GM18951 (cell line): ENCODE measurements around the gene AGBL3.
A peak's percentile ranks its signal among the peaks of the same experiment; 100 is the strongest.

Experiments used
- POLR2A ChIP-seq: IDR thresholded peaks from 4 replicates; pipeline ENCODE4 v1.6.1; 2011; ENCODE audit warnings: mild to moderate bottlenecking; ENCODE audit not compliant: insufficient read length, insufficient read depth; ENCODE audit errors: extremely low read depth
- in situ Hi-C: fragments of 300-500 bp; cut with MboI; formaldehyde crosslinking; loops from one replicate; pipeline ENCODE4 v1.12.0; 2022; ENCODE audit warnings: low sequenced_read_pairs, mixed read lengths, inconsistent platforms; ENCODE audit not compliant: unreplicated experiment

Gene AGBL3

GRCh38 chr7:135170274-135170997 lies 184.1 kb downstream of the AGBL3 start, which contains the start of gene CYREN:
TSS of gene CYREN (minus strand) at chr7:135170707. CDS start at chr7:135168922, 1,785 bp downstream.
- in situ Hi-C loops = loop anchor here (10.0 kb wide), 1 partner anchor 406 kb away; no protein-coding TSS in a partner anchor
- peak; percentile 74 for TF ChIP-seq POLR2A

- in situ Hi-C loops = loop anchor here (10.0 kb wide), 1 partner anchor 406 kb away; no protein-coding TSS in a partner anchor
Observed at GRCh38 chr7:135170998-135171481, 184.7 kb downstream of the AGBL3 start.

- in situ Hi-C loops = loop anchor here (10.0 kb wide), 1 partner anchor 407 kb away; no protein-coding TSS in a partner anchor
Observed at GRCh38 chr7:135171581-135172291, 185.4 kb downstream of the AGBL3 start.

- in situ Hi-C loops = loop anchor here (10.0 kb wide), 1 partner anchor 409 kb away; no protein-coding TSS in a partner anchor
Observed at GRCh38 chr7:135173916-135174315, 187.6 kb downstream of the AGBL3 start.

DNA sequence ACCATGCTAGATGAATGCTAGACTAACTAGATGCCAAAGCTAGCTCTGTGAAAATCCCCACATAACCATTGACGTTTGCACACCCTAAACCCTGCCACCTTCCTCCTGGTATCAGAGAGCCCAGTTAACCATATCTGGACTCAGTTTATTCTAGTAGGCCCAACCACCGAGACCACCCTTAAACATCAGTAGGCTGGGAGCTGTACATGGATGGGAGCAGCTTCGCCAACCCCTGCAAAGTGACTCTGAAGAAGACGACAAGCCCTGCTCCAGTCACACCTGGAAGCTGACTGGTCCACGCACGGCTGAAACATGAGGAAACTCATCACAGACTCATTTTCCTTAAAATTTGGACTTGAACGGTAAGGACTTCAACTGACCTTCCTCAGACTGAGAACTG lies 188.6 kb downstream of the AGBL3 start:
- in situ Hi-C loops = loop anchor here (10.0 kb wide), 1 partner anchor 410 kb away; no protein-coding TSS in a partner anchor
- TF ChIP-seq POLR2A = no peak

DNA sequence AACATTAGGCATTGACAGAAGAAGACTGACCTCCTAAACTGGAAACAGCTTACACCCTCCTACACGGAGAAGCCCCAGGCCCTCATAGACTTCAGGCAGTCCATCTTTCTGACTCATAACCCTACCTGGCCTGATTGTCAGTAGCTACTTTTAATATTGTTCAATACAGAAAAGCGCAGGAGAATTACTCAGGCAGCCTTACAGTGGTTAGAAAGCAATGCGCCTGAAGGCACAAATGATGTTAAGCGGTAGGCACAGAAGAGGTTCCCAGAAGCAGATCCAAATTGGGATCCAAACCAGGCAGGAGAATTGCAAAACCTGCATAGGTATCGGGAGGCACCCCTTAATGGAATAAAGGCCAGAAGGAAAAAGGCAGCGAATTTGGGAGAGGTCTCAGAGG lies 189.6 kb downstream of the AGBL3 start:
- in situ Hi-C loops = loop anchor here (10.0 kb wide), 1 partner anchor 411 kb away; no protein-coding TSS in a partner anchor
- no peak for TF ChIP-seq POLR2A

GRCh38 chr7:135177028-135177696 lies 190.9 kb downstream of the AGBL3 start:
- no peak for TF ChIP-seq POLR2A
- in situ Hi-C loops = loop anchor here (10.0 kb wide), 1 partner anchor 412 kb away; no protein-coding TSS in a partner anchor

DNA sequence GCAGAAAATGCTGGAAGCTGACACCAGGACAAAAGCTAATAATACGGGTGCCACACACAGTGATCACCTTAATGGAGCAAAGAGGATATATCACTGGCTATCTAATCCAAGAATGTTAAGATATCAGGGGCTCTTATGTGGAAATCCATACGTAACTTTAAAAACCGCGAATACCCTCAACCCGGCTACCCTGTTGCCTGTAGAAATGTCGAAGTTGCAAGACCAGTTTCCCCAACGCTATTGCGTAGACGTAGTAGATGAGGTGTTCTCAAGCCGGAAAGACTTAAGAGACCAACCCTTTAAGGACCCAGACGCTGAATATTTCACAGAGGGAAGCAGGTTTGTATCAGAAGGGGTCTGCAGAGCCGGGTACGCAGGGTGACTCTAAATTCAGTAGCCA lies 192.1 kb downstream of the AGBL3 start:
- in situ Hi-C loops = loop anchor here (10.0 kb wide), 1 partner anchor 414 kb away; no protein-coding TSS in a partner anchor
- no peak for TF ChIP-seq POLR2A

DNA sequence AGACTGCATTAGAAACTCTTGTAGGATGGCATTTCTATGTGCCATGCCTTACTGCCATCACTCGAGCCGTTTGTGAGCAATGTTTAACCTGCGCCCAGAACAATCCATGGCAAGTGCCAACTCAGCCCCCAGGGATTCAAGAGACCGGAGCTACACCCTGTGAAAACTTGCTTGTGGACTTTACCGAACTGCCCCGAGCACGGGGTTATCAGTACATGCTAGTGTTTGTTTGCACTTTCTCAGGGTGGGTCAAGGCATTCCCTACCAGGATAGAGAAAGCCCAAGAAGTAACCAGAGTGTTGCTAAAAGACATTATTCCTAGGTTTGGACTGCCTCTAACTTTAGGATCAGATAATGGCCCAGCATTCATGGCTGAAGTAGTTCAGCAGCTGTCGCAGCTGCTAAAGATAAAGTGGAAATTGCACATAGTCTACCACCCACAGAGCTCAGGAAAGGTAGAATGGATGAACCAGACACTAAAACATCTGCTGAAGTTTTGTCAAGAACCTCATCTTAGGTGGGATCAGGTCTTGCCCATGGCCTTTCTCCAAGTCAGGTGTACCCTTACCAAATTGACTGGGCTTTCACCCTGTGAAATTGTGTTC lies 193.1 kb downstream of the AGBL3 start:
- no peak for TF ChIP-seq POLR2A
- in situ Hi-C loops = loop anchor here (10.0 kb wide), 1 partner anchor 415 kb away; no protein-coding TSS in a partner anchor

DNA sequence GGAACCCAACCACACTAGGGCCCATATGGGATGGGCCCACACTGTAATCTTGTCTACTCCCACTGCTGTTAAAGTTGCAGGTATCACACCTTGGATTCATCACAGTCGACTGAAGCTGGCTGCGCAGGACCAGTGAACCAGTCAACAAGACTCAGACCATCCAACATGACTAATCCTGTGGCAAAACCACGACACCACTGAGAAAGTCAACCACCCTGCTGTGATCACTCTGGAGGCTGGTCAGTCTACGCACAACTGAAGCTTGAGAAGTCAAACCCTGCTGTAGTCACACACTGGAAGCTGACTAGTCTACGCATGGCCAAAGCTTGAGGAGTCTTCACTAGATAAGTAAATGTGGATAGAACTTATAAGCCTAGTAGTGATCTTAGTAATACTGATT lies 193.8 kb downstream of the AGBL3 start:
- TF ChIP-seq POLR2A = no peak
- in situ Hi-C loops = no loop called here

DNA sequence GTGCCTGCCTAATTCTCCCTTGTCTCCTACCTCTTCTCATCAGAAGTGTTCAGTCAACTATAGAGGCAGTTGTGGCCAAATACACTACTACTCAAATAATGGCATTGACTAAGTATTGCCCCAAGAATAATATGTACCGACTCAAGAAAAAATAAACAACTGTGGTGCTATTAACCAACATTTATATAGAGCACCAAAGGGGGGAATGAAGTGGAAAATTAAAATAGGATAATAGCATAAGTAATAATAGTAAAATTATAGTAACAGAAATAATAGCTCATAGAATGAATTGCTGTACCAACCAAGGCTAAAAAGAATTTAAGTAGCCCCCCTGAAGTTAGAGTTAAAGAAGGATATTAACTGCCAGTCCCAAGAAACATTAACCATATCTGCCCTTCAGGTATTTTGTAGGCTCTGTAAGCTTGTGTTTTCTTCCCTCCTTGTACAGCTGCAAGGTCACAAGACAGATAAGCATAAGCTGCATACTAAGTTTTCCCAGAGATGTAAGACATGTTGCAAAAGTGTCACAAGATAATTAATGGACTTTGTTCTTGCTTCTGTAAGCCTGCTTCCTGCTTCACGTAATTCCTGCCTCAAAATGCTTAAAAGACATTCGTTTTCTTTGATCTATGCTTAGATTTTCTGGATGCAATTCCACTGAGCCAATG lies 195.1 kb downstream of the AGBL3 start:
- in situ Hi-C loops = no loop called here
- TF ChIP-seq POLR2A = no peak

DNA sequence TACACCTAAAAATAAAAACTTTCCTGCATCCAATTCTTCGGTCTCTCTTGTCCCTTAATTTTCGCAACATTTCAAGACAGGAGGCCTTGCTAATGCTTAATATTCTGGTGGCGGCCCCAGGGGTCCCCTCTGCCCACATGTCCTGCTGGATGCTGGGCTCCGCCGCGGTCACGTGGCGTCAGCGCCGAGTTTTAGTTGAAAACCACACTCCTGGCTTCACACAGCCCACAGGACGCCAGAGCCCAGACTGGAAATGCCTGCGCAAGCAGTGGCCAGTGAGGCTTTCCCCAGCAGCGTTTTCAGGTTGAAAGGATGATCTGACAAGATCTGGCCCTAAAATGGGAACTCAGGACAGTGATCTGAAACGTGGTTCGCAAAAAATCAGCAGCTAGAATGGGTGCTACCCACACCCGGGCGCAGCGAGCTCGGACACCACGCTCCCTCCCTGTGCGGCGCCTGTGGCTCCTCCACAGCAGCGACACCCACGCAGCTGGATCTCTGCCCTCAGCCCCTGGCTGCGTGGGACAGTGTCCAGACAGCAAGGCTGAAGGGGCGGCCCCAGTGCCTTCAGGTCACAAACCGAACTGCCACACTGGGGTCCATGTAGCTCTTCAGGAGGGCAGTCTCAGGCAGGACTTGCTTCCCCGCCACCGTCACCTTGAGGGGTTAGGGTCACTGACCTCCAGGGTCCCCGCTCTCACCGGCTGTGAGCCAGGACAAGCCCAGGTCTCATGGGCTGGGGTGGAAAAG lies 195.8 kb downstream of the AGBL3 start:
- in situ Hi-C loops = no loop called here
- TF ChIP-seq POLR2A = peak; percentile 13
